ENCODE measurements around the gene TRABD2A.

Gene TRABD2A

DNA sequence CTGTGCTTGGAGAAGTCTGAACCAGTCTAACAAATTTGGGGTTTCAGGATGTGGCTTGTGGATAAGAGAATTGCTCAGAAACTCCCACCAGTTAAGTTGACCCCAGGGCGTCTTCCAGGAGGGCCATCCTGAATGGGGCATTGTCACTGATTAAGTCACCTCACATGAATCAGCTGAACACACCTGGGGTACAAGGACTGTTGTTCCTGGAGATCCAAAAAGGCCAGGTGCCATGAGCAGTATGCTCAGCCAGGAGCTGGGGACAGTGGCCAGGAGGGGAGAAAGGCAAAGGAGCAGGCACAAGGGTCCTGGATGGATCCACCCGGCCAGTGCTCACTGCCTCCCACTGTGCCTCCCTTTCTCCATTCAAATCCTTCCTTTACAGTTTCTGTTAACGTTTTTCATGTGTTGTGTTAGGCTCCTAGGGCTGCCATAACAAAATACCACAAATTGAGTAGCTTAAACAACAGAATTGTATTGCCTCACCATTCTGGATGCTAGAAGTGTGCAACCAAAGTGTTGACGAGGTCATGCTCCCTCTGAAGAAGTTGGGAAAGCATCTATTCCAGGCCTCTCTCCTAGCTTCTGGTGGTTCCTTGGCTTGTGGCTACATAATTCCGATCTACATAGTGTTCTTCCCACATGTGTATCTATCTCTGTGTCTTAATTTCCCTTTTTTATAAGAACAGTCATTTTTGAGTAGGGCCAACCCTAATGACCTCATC, 33.4 kb downstream of the TRABD2A start:
- peak in 1 of 5 experiments; percentile 42 for DNase-seq

DNA sequence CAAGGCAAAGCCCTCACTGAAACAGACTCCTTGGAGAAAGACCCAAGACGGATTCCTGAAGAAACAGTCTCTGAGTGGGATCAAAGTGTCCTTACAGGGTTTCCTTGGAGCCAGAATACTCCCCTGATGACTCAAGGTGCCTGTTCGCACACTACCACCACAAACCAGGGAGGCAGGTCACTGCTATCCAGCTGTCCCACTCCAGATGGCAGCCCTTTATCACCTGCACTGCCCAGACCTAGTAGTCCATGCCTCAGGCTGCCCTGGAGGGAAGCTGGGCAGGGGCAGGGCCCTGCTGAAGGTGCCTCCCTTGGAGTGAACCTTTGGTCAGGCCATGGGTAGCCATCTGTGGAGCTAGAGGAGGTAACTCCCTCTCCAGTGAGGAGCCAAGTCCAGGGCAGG, 34.1 kb downstream of the TRABD2A start:
- peak in 1 of 5 experiments; percentile 45 for DNase-seq

DNA sequence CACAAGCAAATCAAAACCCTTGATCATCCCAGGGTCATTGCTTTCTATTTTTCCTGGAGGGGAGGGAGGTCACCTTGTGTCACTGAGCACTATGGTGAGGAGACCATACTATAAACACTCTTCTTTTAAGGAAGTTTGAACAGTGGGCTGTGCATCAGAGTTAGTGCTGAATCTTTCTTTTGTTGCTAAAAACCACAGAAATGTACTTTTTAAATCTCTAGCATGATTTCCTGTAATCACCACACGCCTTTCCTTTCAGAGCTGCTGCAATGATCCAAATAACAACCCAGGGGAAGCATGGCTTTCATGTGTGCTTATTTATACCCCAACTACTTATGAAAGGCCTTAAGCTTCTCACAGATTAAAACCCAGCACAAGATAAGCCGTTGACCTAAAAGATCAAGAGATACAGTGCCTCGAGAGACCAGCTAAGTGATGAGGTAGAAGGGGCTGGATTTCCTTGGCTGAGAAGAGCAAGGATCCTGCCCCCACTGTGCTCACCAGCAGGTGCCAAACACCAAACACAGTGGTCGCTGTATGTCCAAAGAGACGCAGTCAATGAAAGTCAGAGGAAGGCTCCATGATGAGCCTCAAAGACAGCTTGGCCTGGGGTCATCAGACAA, 34.7 kb downstream of the TRABD2A start:
- DNase-seq, result peak in 2 of 5 experiments; percentile 68 to 96

DNA sequence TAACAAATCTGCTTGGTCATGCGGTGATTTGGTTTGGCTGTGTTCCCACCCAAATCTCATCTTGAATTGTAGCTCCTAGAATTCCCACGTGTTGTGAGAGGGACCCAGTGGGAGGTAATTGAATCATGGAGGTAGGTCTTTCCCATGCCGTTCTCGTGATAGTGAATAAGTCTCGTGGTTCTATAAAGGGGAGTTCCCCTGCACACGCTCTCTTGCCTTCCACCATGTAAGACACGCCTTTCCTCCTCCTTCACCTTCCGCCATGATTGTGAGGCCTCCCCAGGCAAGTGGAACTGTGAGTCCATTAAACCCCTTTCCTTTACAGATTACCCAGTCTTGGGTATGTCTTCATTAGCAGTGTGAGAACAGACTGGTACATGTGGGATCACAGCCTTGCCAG, 36.7 kb downstream of the TRABD2A start:
- DNase-seq, result peak in 1 of 5 experiments; percentile 43

DNA sequence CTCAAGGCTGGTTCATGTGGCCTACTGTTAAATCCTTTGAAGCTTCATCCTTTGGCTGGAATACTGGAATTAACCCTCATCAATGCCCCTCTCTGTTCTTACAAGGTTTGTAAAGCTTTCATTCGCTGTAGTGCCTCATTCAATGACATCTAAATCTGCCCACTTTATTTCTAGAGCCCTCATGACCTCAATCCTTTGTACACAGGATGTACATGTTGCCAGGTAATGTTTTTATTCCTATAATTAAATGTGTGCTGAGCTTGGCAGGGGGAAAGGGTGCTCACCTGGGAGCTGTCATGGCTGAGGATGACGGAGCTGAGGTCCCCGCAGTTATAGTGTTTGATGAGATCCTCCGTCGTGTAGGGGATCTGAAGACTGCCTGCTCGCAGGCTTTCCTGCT, 39.3 kb downstream of the TRABD2A start:
- DNase-seq, result no peak

DNA sequence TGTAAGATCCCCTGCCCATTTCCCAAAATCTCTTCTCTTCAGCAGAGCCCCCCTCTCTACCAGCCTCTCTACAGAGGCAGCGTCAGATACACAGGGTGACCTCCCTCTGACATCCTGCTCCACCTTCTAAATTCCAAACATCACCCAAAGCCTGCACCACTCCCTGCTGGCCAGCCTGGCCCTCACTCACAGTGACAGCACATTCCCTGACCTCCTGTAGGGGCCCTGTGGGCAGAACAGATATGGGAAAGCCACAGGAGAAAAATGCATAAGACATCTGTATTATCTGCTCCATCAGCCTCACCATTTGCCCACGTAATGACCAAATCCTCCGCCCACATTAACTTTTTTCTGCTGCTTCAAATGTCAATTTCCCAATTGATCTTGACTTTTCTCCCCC, 40.6 kb downstream of the TRABD2A start:
- peak in 1 of 5 experiments; percentile 41 for DNase-seq

DNA sequence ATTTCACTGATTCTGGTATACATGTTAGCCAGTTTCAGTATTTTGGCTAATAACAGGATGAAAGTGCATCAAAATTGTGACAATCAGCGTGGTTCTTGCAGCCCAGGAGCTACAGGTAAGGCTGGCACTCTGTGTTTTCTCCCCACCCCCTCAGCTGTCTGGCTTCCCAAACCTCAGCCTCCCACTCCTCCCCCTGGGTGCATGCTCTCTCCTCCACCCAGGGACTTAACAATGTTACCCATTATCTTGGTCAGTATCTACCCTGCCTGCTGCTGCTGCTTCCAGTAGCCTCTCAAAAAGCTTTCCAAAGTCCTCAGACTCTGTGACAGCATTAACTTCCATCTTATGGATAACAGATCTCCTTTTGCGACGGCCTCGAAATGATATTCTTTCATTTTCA, 41.0 kb downstream of the TRABD2A start:
- no peak for DNase-seq

DNA sequence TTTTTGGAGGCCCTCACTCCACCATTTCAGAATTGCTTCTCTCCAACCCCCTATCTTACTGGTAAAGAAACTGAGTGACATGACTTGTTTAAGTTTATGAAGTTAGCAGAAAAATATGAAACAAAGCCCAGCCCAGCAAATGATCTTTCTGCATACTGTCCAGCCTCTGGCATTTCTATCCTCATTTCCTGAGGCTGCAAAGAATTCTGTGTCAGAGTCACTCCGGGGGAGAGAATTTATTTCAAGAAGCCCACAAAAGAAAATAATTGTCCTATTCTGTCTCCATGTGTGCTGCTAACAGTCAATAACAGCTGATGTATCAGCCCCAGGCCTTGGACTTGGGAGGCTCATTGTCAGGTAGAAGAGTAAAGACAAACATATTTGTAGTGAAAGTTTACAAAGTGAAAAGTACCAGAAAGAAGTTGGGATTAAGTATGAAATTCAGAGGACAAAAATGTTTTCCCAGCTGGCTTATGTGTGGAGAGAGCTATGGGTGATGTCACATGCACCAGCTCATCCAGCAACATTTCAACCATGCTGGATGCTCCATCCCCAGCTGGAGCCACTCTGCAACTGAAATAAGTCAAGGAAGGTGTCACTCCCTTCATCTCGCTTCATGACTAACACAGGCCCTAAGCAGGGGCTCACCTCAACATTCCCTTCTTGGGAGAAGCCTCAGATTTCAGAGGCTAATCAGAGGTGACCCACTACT, 42.3 kb downstream of the TRABD2A start:
- no peak for DNase-seq

DNA sequence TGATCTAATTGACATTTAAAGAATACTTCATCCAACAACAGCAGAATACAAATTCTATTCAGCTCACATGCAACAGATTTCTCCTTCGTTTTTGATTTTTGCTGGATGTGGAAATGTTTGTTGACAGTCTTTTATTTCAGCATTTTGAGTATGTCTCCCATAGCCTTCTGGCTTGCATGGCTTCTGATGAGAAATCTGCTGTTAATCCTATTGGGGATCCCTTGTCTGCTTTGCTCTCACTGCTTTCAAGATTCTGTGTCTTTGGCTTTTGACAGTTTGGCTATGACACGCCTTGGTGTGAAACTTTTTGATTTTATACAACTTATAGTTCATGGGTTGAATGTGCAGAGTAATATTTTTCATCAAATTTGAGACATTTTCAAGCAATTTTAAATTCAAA, 44.7 kb downstream of the TRABD2A start:
- DNase-seq, result no peak

DNA sequence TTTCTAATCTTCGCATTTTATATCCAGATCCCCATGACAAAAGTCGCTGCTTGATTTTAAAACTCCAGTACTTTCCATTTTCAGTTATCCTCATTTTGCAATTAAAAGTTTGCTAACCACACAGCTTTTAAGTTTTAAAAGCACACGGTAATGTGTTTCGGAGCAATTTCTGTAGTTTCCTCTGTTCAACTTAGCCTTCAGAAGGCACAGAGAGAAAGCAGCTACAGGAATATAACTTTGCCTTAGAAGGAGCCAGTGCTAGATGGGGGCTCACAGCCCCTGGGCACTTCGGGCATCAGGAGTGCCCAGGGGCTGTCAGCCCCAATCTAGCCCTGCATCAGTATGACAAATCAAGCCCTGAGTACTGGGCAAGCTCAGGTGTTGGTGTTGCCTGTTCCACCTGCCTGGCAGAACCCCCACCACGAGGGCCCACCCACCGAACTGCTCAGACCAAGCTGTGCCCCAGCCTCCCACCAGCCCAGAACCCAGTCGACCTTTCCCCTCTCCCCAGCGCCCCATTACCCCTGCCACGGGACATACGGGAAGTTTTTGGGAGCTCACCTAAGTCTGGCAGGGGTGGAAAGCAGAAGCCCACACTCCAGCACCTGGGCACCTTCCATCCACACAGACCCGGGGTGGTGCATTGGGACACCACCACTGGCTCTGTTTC, 47.3 kb downstream of the TRABD2A start:
- DNase-seq, result peak in 1 of 5 experiments; percentile 41

DNA sequence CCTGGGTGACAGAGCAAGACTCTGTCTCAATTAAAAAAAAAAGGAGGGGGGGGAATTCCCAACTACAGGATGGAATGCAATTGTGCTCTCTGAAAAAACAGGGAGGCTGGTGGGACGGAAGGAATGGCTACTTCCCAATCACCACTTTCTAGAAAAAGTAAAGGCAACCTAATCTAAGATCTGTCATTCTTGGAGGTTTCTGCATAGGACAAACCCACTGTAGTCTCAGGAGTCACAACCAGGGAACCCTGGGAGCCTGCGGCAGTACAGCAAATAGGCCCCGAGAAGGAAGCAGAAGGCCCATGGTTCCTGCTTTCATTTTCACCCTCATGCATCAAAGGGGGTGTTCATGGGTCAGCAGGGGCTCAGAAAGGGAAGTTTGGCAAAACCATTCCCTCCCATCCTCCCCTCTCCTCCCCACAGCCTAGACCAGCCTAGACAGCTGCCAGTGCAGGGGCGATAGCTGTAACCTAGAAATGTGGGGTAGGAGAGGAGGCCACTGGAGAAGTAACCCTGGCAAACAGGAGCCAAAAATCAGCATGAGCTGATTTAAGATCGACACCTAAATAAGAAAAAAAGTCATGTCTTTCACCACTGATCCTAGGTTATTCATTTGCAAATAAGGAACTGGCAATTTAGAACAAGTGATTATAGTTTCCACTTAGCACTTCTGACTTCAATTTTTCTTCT, 48.0 kb downstream of the TRABD2A start:
- DNase-seq, result peak in 1 of 5 experiments; percentile 65

DNA sequence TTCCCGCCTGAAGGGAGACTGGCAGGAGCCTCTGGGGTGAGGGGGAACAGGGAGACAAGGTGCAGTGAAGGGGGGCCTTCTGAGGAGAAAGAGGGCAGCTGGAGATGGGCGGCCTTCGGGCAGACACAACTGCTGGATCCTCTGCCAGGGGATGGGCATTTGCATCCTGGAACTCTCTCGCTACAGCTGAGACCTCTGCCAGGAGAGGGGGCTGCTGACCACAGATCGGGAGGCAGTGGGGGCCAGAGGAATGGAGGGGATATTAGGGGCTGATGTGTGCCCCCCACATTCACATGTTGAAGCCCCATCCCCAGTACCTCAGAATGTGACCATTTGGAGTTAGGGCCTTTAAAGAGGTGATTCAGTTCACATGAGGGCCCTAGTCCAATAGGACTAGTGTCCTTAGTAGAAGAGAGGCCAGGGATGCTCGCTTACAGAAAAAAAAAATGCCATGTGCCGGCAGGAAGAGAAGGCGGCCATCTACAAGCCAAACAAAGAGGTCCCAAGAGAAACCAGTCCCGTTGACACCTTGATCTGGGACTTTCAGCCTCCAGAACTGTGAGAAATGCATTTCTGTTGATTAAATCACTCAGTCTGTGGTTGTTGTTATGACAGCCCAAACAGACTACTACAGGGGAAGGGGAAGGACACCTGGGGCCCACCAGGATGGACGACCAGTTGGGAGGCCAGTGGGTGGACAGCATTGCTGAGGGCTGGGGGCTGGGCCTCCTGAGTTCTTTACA, 50.0 kb downstream of the TRABD2A start:
- no peak for DNase-seq

DNA sequence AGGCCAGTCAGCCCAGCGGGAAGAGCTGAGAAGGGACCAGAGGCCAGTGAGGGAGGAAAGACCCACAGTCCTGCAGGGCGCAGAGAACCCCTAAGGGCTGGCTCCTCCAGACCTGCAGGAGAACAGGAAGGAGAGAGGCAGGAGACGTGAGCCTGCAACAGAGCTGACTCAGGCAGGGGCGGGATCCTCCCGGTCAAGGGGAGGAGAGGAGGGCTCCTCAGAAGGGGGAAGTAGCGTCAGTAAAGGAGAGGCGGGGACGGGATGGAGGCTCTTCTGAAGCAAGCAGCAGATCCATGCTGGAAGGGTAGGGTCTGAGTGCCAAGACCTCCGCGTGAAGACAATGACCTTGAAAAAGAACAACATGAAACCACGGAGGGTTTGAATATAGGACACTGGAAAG, 50.8 kb downstream of the TRABD2A start:
- no peak for DNase-seq

DNA sequence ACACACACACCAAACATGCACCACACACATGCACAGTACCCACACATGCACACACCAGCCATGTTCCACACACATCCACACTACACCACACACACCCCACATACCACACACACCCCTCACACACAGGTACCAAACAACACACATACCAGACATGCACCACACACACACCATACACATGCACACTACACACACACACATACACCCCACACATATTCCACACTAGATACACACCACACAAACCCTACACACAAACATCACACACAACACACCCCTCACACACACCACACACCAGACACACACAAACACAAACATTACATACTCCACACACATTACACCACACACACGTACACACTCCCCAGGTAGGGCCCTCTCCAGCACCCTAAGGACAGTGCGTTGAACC, 51.2 kb downstream of the TRABD2A start:
- no peak for DNase-seq

DNA sequence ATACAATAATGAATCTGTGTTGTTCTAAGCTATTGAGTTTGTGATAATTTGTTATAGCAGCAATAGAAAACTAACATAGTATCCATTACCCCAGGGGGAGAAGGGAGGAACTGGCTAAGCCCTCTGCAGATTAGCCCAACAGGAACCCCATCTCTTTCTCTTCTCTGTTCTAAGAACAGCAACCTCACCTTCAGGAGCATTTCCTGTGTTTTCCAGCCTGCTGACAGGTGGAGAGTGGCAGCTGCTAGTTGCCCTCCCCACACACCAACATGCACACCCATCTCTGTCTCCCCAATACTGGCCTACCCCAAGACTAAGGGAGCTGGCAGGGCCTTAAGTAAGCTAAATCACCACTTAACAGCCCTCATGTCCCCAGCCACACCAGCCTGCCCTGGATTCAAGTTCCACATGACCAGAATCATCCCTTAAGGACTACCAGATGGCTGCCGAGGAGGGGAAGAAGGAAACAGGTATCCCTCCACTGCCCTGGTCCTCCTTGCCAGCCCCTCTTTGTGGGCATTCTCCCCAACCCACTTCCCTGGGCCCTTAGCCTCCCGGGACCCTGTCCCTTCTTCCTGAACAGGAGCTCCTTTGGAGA, 52.8 kb downstream of the TRABD2A start:
- no peak for DNase-seq

DNA sequence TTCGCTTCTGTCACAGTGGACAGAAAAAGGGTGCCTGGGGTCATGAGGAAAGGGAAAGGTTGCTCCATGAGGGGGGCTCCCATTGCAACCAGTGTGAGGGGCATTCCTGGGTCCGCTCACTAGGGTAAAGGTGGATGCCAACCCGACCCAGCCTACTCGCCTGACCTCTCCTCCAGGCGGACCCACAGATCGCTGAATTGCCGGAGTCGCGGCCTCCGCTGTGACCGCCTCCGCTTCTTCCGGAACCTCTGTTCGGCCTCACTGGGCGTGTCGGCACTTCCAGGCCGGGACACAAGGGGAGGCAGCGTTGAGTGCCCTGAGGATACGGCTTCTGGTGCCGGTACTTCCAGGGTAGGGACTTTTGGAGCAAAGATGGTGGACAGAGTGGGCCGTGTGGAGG, 57.1 kb downstream of the TRABD2A start:
- no peak for DNase-seq

DNA sequence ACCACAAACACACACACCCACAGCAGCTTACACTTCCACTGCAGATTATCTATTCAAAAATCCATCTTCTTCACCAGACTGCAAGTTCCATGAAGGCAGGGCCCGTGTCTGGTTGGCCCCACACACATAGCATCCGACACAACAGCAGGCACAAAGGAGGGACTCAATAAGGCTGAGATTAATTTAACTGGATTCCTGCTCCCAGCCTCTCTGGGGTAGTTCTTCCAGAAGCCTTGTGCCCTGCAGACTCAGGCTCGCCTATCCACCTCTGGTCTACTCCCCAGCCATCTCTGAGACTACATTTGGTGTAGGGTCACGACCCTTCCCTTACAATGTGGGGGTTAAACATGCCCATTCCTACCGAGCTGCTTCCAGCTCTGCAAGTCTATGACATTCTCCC, 57.7 kb downstream of the TRABD2A start:
- DNase-seq, result no peak

DNA sequence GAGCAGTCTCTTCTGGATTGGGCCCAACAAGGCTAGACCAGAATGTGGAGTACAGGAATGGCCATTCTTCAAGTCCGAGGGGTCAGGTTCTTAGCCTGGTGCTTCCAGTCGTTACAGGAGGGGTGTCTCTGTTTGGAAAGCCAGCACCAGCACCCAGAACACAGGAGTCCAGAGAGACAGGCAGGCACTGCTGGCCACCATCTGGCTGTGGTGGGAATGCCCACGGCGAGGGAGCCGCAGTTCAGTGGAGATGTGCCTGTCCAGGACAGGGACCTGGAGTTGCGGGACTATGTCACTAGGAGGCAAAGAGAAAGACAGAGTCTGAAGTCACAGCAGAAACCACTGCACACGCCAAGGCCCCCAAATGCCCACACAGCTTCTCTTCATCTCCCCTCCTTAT, 59.1 kb downstream of the TRABD2A start:
- DNase-seq, result no peak

DNA sequence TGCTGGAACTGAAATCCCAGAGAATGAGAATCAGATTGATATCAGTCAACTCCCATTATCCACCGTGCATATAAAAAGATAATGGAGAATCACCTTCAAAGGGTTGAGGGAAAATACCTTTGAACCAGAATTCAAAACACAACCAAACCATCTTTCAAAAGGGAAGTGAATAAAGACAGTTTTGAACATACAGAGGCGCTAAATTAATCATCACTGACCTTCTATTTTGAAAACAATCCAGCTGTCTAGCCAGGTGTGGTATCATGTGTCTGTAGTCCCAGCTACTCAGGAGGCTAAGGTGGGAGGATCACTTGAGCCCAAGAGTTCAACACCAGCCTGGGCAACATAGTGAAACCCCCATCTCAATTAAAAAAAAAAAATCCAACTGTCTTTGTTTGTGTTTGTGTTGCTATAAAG, 63.6 kb downstream of the TRABD2A start:
- peak in 1 of 5 experiments; percentile 76 for DNase-seq

DNA sequence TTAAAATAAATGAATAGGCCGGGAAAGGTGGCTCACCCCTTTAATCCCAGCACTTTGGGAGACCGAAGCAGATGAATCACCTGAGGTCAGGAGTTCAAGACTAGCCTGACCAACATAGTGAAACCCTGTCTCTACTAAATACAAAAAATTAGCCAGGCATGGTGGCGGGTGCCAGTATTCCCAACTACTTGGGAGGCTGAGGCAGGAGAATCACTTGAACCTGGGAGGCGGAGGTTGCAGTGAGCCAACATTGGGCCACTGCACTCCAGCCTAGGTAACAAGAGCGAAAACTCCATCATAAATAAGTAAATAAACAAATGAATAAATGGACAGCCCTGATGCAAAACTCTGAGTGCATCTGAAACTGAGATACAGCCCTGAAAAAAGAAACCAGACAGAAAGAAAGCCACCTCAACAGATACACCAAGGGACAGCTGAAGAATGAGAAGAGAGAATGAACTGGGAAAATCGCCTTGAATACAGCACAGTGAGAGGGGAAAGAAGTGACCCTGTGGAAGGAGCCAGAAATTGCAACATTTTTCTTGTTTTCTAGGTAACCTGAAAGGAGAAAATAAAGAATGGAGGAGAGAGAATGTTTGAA, 64.4 kb downstream of the TRABD2A start:
- no peak for DNase-seq

DNA sequence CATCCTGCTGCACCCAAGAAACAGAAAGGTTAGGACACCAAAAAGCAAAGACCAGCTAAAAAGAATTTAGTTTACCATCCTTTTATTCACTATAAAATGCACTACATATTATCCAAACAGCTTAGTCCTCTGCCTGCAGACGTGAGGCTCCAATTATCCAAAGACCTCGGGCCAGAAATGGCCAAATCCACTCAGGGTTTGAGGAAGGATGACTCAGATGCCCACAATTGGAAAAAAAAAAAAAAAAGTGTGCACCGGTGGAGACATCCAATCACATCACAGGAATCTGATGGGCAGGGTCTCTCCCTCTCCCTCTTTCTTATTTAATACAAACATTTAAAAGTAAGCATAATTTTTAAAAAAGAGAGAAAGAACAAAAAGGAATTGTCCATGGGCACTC, 65.7 kb downstream of the TRABD2A start:
- no peak for DNase-seq
